OCI-LY1 (cell line): Measurements from ENCODE around the gene MCC.

ENCODE experiments used
- H2AFZ ChIP-seq: fragments of 200-600 bp; sonication (generic), shearing (Covaris generic); 2 replicates; pipeline ENCODE4 v1.6.0; 2014; ENCODE audit warnings: antibody characterized with exemption, mild to moderate bottlenecking, low read length
- H3F3A ChIP-seq: fragments of 200-600 bp; sonication (generic), shearing (Covaris generic); 2 replicates; pipeline ENCODE4 v1.6.0; 2014; ENCODE audit warnings: mild to moderate bottlenecking, antibody characterized with exemption, low read length, moderate library complexity; ENCODE audit not compliant: insufficient read depth
- H3K27ac ChIP-seq: fragments of 200-600 bp; sonication (generic); 2 replicates; pipeline ENCODE4 v1.5.1; 2014; ENCODE audit warnings: low read length, mixed run types, mild to moderate bottlenecking, low read depth; ENCODE audit not compliant: poor library complexity, severe bottlenecking
- H3K27me3 ChIP-seq: fragments of 200-600 bp; sonication (generic); 2 replicates; pipeline ENCODE4 v1.6.0; 2014; ENCODE audit warnings: antibody characterized with exemption, mild to moderate bottlenecking, low read length, moderate library complexity; ENCODE audit not compliant: insufficient read depth
- H3K36me3 ChIP-seq: fragments of 200-600 bp; sonication (generic); 2 replicates; pipeline ENCODE4 v1.6.1; 2014; ENCODE audit warnings: mild to moderate bottlenecking, antibody characterized with exemption, low read length, moderate library complexity, mixed read lengths; ENCODE audit not compliant: insufficient read depth
- H3K4me1 ChIP-seq: fragments of 200-600 bp; sonication (generic); 2 replicates; pipeline ENCODE4 v1.5.1; 2014; ENCODE audit warnings: mild to moderate bottlenecking, low read length, moderate library complexity; ENCODE audit not compliant: insufficient read depth, severe bottlenecking
- H3K4me2 ChIP-seq: fragments of 200-600 bp; sonication (generic), shearing (Covaris generic); 2 replicates; pipeline ENCODE4 v1.6.1; 2014; ENCODE audit warnings: low read length
- H3K4me3 ChIP-seq: fragments of 200-600 bp; sonication (generic); 2 replicates; pipeline ENCODE4 v1.5.1; 2014; ENCODE audit warnings: low read length, low read depth, mild to moderate bottlenecking, mixed read lengths; ENCODE audit not compliant: poor library complexity, severe bottlenecking
- H3K79me2 ChIP-seq: fragments of 200-600 bp; shearing (Covaris generic); 2 replicates; pipeline ENCODE4 v1.6.1; 2016; ENCODE audit warnings: mixed run types, low read length, mixed read lengths; ENCODE audit not compliant: insufficient read depth
- H3K9ac ChIP-seq: fragments of 200-600 bp; sonication (generic), shearing (Covaris generic); 2 replicates; pipeline ENCODE4 v1.6.1; 2014; ENCODE audit warnings: mild to moderate bottlenecking, low read length, mixed read lengths
- H3K9me2 ChIP-seq: fragments of 200-600 bp; sonication (generic), shearing (Covaris generic); 2 replicates; pipeline ENCODE4 v1.6.1; 2014; ENCODE audit warnings: low read depth, mild to moderate bottlenecking, low read length, mixed read lengths
- H3K9me3 ChIP-seq: fragments of 200-600 bp; shearing (Covaris generic); 2 replicates; pipeline ENCODE4 v1.6.1; 2014; ENCODE audit warnings: low read length, mixed read lengths
- H4K20me1 ChIP-seq: fragments of 200-600 bp; sonication (generic), shearing (Covaris generic); 2 replicates; pipeline ENCODE4 v1.6.0; 2016; ENCODE audit warnings: mild to moderate bottlenecking, low read length; ENCODE audit not compliant: insufficient read depth
- CTCF ChIP-seq: fragments of 200-600 bp; sonication (generic), shearing (Covaris generic); IDR thresholded peaks from 2 replicates; pipeline ENCODE4 v1.5.1; 2017; ENCODE audit warnings: mild to moderate bottlenecking, antibody characterized with exemption, low read length, moderate library complexity, mixed read lengths
- EZH2 ChIP-seq: fragments of 200-600 bp; sonication (generic), shearing (Covaris generic); IDR thresholded peaks from 2 replicates; pipeline ENCODE4 v1.8.0; 2017; ENCODE audit warnings: borderline replicate concordance, mixed run types, mild to moderate bottlenecking, antibody characterized with exemption, low read length, moderate library complexity, mixed read lengths

The MCC gene

GRCh38 chr5:113451797-113452196 is 36.5 kb downstream of the MCC start:
- H3K27ac ChIP-seq, result no peak overlapping the region
- no peak for TF ChIP-seq CTCF
- no peak for TF ChIP-seq EZH2
- H2AFZ ChIP-seq, result no peak overlapping the region
- H3K4me2 ChIP-seq, result no peak overlapping the region
- H3K9me2 ChIP-seq, result no peaks in the 10 kb centered on the region
- H3K4me3 ChIP-seq, result no peak overlapping the region
- H3K79me2 ChIP-seq, result no peaks in the 10 kb centered on the region
- no peaks in the 10 kb centered on the region for H4K20me1 ChIP-seq
- H3K4me1 ChIP-seq, result no peaks in the 10 kb centered on the region
- no peaks in the 10 kb centered on the region for H3K36me3 ChIP-seq
- no peak overlapping the region for H3K9ac ChIP-seq
- H3K27me3 ChIP-seq, result no peaks in the 10 kb centered on the region
- H3K9me3 ChIP-seq, result no peaks in the 10 kb centered on the region
- H3F3A ChIP-seq, result no peaks in the 10 kb centered on the region

- no peak overlapping the region for H2AFZ ChIP-seq
- no peaks in the 10 kb centered on the region for H3K4me1 ChIP-seq
- H3K4me2 ChIP-seq, result no peak overlapping the region
- no peaks in the 10 kb centered on the region for H3K9me2 ChIP-seq
- no peaks in the 10 kb centered on the region for H3K79me2 ChIP-seq
- H3K27me3 ChIP-seq, result no peaks in the 10 kb centered on the region
- no peaks in the 10 kb centered on the region for H3K9me3 ChIP-seq
- H3K9ac ChIP-seq, result no peak overlapping the region
- no peaks in the 10 kb centered on the region for H4K20me1 ChIP-seq
- TF ChIP-seq CTCF, result no peak
- no peak for TF ChIP-seq EZH2
- H3F3A ChIP-seq, result no peaks in the 10 kb centered on the region
- H3K27ac ChIP-seq, result no peak overlapping the region
- H3K36me3 ChIP-seq, result no peaks in the 10 kb centered on the region
- H3K4me3 ChIP-seq, result no peak overlapping the region
Measured at GRCh38 chr5:113450929-113451328, 37.3 kb downstream of the MCC start.

GRCh38 chr5:113450462-113450861 is 37.8 kb downstream of the MCC start:
- no peak overlapping the region for H3K27ac ChIP-seq
- no peaks in the 10 kb centered on the region for H3K36me3 ChIP-seq
- H4K20me1 ChIP-seq, result no peaks in the 10 kb centered on the region
- no peaks in the 10 kb centered on the region for H3K27me3 ChIP-seq
- H2AFZ ChIP-seq, result no peak overlapping the region
- H3K4me3 ChIP-seq, result no peak overlapping the region
- no peaks in the 10 kb centered on the region for H3K9me2 ChIP-seq
- H3K79me2 ChIP-seq, result no peaks in the 10 kb centered on the region
- peaks cover 2% of the 10 kb centered on the region; the same call in 1 of the 2 replicates for H3K9me3 ChIP-seq
- H3K4me2 ChIP-seq, result no peak overlapping the region
- TF ChIP-seq CTCF (no peak), EZH2 (no peak)
- H3K4me1 ChIP-seq, result no peaks in the 10 kb centered on the region
- no peak overlapping the region for H3K9ac ChIP-seq
- H3F3A ChIP-seq, result no peaks in the 10 kb centered on the region
